Liver (tissue), 9 donors: Measurements from ENCODE around the gene SH3RF3. TPM values are rescaled to one million over a fixed set of nuclear protein-coding genes. Genes with fewer than 3 reads are reported as not detected.

Source experiments
- DNase-seq: peaks from one replicate; pipeline ENCODE4 v3.0.0-alpha.2; 2017; ENCODE audit warnings: low spot score
- H3K27ac ChIP-seq, 2 donors: one replicate each; pipeline ENCODE4 v1.7.0; 2013; ENCODE audit warnings: inconsistent platforms in 2 of 2, low read length in 2 of 2, control low read depth in 1 of 2, low read depth in 1 of 2, mild to moderate bottlenecking in 1 of 2
- H3K27me3 ChIP-seq, 4 donors: one replicate each; pipeline versions ENCODE4 v1.6.1 to v1.7.0; 2013; ENCODE audit warnings: low read length in 3 of 4, inconsistent platforms in 1 of 4, mild to moderate bottlenecking in 1 of 4, moderate library complexity in 1 of 4; ENCODE audit not compliant: control insufficient read depth in 4 of 4, insufficient read depth in 4 of 4
- H3K36me3 ChIP-seq, 4 donors: one replicate each; pipeline versions ENCODE4 v1.6.1 to v1.7.0; 2013; ENCODE audit warnings: low read length in 3 of 4, mild to moderate bottlenecking in 3 of 4, low read depth in 1 of 4, moderate library complexity in 1 of 4; ENCODE audit not compliant: control insufficient read depth in 4 of 4, insufficient read depth in 3 of 4
- H3K4me1 ChIP-seq, 4 donors: one replicate each; pipeline versions ENCODE4 v1.6.1 to v1.7.0; 2013; ENCODE audit warnings: low read length in 3 of 4, mild to moderate bottlenecking in 3 of 4, moderate library complexity in 1 of 4; ENCODE audit not compliant: control insufficient read depth in 4 of 4, insufficient read depth in 4 of 4
- H3K4me3 ChIP-seq, 3 donors: one replicate each; pipeline versions ENCODE4 v1.6.1 to v1.7.0; 2013; ENCODE audit warnings: low read length in 3 of 3, control low read depth in 1 of 3, low read depth in 1 of 3, mild to moderate bottlenecking in 1 of 3
- H3K9ac ChIP-seq, 2 donors: one replicate each; pipeline ENCODE4 v1.7.0; 2013; ENCODE audit warnings: low read length in 2 of 2, mild to moderate bottlenecking in 2 of 2, moderate library complexity in 2 of 2, control low read depth in 1 of 2, low read depth in 1 of 2
- H3K9me3 ChIP-seq, 4 donors: one replicate each; pipeline versions ENCODE4 v1.6.1 to v1.7.0; 2013; ENCODE audit warnings: low read length in 3 of 4; ENCODE audit not compliant: control insufficient read depth in 4 of 4
- ATF3 ChIP-seq: IDR thresholded peaks from 2 replicates; pipeline ENCODE4 v1.6.1; 2016; ENCODE audit warnings: antibody characterized with exemption
- EGR1 ChIP-seq, 2 donors: IDR thresholded peaks; 2 replicates each; pipeline ENCODE4 v1.6.1; 2016 to 2018; ENCODE audit warnings: antibody characterized with exemption in 2 of 2, low read depth in 2 of 2
- FOXA1 ChIP-seq: IDR thresholded peaks from 2 replicates; pipeline ENCODE4 v1.6.1; 2016; ENCODE audit warnings: antibody characterized with exemption
- GABPA ChIP-seq, 2 donors: IDR thresholded peaks in 1 of 2; conservative IDR thresholded peaks in 1 of 2; 2 replicates each; pipeline ENCODE4 v1.6.1; 2016; ENCODE audit warnings: antibody characterized with exemption in 2 of 2, mild to moderate bottlenecking in 1 of 2, moderate library complexity in 1 of 2
- HNF4A ChIP-seq, 2 donors: conservative IDR thresholded peaks; 2 replicates each; pipeline ENCODE4 v1.6.1; 2016; ENCODE audit warnings: antibody characterized with exemption in 2 of 2, mild to moderate bottlenecking in 2 of 2
- HNF4G ChIP-seq: IDR thresholded peaks from 2 replicates; pipeline ENCODE4 v1.6.1; 2016; ENCODE audit warnings: antibody characterized with exemption
- JUND ChIP-seq, 2 donors: IDR thresholded peaks; 2 replicates each; pipeline ENCODE4 v1.6.1; 2016; ENCODE audit warnings: antibody characterized with exemption in 2 of 2
- NR2F2 ChIP-seq: IDR thresholded peaks from 2 replicates; pipeline ENCODE4 v1.6.1; 2016; ENCODE audit warnings: antibody characterized with exemption
- RAD21 ChIP-seq, 2 donors: IDR thresholded peaks; 2 replicates each; pipeline ENCODE4 v1.6.1; 2016; ENCODE audit warnings: antibody characterized with exemption in 2 of 2, mild to moderate bottlenecking in 2 of 2
- REST ChIP-seq: IDR thresholded peaks from 2 replicates; pipeline ENCODE4 v1.6.1; 2016; ENCODE audit warnings: antibody characterized with exemption, mild to moderate bottlenecking
- RXRA ChIP-seq, 2 donors: IDR thresholded peaks; 2 replicates each; pipeline ENCODE4 v1.6.1; 2017 to 2018; ENCODE audit warnings: antibody characterized with exemption in 2 of 2, mild to moderate bottlenecking in 1 of 2
- SP1 ChIP-seq: IDR thresholded peaks from 2 replicates; pipeline ENCODE4 v1.6.1; 2018; ENCODE audit warnings: antibody characterized with exemption, mild to moderate bottlenecking
- TAF1 ChIP-seq: conservative IDR thresholded peaks from 2 replicates; pipeline ENCODE4 v1.6.1; 2016; ENCODE audit warnings: antibody characterized with exemption, mild to moderate bottlenecking
- YY1 ChIP-seq: IDR thresholded peaks from 2 replicates; pipeline ENCODE4 v1.6.1; 2016; ENCODE audit warnings: antibody characterized with exemption, mild to moderate bottlenecking
- WGBS: extraction: QIAGEN DNeasy Blood & Tissue Kit; methylation state at CpG from one replicate; pipeline ENCODE4 v1.1.7; 2013; 5-methylcytosine and 5-hydroxymethylcytosine counted together
- polyA plus RNA-seq, 2 donors: library from polyadenylated mRNA; stranded (reverse) in 1 of 2; unstranded in 1 of 2; fragments of 200-250 nt in 1 of 2; fragments of >200 nt in 1 of 2; fragmentation: Nextera tagmentation in 1 of 2; extraction: Ambion mirVana in 1 of 2; gene quantifications; one replicate each; pipeline versions ENCODE4 v1.2.1 to v1.2.3, GENCODE V29; 2013 to 2015
- total RNA-seq, 2 donors: library from RNA; depleted of rRNA; stranded (reverse); fragments of >200 nt; gene quantifications; one replicate each; pipeline ENCODE4 v1.2.3, GENCODE V29; 2014
- TF ChIP-seq, protein P1 (sequence below): IDR thresholded peaks from 2 replicates; pipeline ENCODE4 v1.6.1; 2016; ENCODE audit warnings: antibody characterized with exemption
- TF ChIP-seq, protein P2 (sequence below): IDR thresholded peaks from 2 replicates; pipeline ENCODE4 v1.6.1; 2016; ENCODE audit warnings: antibody characterized with exemption
- TF ChIP-seq, protein P3 (sequence below): fragments of 150-350 bp; IDR thresholded peaks from 2 replicates; pipeline ENCODE4 v1.5.1; 2017; ENCODE audit warnings: improper control_type of control experiment, low read depth, low read length; ENCODE audit not compliant: missing input control
- donor health status: healthy.
- donor health status: healthy.
- donor health status: healthy.
- donor health status: healthy.
- donor health status: healthy.

The SH3RF3 gene
- total and polyA plus RNA-seq, 4 donors = 0.11 to 1.0 (median 0.54) TPM

- no peak overlapping the region for H3K27ac ChIP-seq
- H3K4me1 ChIP-seq = no peaks in the 10 kb centered on the region
- 88% methylated on average over 5 of the region's 5 CpGs for WGBS
- no peak overlapping the region for H3K4me3 ChIP-seq
- TF ChIP-seq JUND (IDR thresholded peaks at IDR 0.05) (no peak), YY1 (no peak), GABPA (IDR thresholded peaks at IDR 0.05 in 1 of 2, conservative IDR thresholded peaks at IDR 0.05 in 1 of 2) (no peak), EGR1 (IDR thresholded peaks at IDR 0.05; ENCODE audit: low read depth in 2 of 2) (no peak), RAD21 (IDR thresholded peaks at IDR 0.05) (no peak), REST (no peak), NR2F2 (no peak), HNF4G (no peak), HNF4A (conservative IDR thresholded peaks at IDR 0.05) (no peak)
- TF ChIP-seq, protein P1, sequence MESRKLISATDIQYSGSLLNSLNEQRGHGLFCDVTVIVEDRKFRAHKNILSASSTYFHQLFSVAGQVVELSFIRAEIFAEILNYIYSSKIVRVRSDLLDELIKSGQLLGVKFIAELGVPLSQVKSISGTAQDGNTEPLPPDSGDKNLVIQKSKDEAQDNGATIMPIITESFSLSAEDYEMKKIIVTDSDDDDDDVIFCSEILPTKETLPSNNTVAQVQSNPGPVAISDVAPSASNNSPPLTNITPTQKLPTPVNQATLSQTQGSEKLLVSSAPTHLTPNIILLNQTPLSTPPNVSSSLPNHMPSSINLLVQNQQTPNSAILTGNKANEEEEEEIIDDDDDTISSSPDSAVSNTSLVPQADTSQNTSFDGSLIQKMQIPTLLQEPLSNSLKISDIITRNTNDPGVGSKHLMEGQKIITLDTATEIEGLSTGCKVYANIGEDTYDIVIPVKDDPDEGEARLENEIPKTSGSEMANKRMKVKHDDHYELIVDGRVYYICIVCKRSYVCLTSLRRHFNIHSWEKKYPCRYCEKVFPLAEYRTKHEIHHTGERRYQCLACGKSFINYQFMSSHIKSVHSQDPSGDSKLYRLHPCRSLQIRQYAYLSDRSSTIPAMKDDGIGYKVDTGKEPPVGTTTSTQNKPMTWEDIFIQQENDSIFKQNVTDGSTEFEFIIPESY = no peak
- TF ChIP-seq, protein P2, sequence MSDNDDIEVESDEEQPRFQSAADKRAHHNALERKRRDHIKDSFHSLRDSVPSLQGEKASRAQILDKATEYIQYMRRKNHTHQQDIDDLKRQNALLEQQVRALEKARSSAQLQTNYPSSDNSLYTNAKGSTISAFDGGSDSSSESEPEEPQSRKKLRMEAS = no peak
- TF ChIP-seq, protein P3, sequence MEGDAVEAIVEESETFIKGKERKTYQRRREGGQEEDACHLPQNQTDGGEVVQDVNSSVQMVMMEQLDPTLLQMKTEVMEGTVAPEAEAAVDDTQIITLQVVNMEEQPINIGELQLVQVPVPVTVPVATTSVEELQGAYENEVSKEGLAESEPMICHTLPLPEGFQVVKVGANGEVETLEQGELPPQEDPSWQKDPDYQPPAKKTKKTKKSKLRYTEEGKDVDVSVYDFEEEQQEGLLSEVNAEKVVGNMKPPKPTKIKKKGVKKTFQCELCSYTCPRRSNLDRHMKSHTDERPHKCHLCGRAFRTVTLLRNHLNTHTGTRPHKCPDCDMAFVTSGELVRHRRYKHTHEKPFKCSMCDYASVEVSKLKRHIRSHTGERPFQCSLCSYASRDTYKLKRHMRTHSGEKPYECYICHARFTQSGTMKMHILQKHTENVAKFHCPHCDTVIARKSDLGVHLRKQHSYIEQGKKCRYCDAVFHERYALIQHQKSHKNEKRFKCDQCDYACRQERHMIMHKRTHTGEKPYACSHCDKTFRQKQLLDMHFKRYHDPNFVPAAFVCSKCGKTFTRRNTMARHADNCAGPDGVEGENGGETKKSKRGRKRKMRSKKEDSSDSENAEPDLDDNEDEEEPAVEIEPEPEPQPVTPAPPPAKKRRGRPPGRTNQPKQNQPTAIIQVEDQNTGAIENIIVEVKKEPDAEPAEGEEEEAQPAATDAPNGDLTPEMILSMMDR = no peak
- no peaks in the 10 kb centered on the region for H3K27me3 ChIP-seq
- H3K9ac ChIP-seq = no peak overlapping the region
- no peaks in the 10 kb centered on the region for H3K9me3 ChIP-seq
- no peaks in the 10 kb centered on the region for H3K36me3 ChIP-seq
- DNase-seq = no peak
These were observed 263.1 kb downstream of the SH3RF3 start for GRCh38 chr2:109392140-109392539.

DNA sequence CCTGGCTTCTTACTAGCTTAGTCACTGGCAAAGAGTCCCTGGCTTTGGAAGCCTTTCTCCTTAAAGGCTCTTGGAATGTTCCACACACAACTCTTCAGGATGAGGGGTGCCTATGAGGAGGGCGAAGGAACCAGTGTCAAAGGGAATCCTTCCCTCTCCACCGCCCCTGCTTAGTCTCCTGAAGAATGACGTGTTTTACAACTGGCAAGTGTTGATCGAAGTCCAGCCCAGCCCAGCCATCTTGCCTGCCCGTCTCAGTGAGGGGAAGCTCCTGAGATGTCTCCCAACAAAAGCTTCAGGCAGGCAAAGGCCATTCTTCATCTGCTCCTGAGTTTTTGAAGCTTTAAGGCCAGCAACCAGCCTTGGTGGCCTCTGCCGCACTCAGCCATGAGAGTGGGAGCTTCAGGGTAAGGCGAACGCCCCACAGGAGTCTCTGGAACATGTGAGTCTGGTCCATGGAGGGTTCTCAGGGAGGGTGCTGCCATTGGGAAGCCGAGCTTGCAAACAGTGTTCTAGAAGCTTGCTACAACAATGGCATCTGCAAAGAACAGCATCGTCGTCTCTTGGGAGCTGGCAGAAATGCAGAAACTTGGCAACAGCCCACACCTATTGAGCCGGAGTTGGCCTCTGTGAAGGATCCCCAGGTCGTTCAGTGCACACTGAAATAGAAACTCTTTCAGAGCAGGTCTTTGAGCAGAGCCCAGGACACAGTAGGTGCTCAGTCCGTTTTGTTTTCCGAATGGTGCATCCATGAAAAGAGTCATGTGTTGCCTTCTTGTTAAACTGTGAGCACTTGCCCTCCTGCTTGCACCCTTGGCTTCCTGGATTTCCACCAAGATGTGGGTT lies 264.0 kb downstream of the SH3RF3 start:
- TF ChIP-seq SP1 (no peak), HNF4G (no peak), GABPA (IDR thresholded peaks at IDR 0.05 in 1 of 2, conservative IDR thresholded peaks at IDR 0.05 in 1 of 2) (no peak), EGR1 (IDR thresholded peaks at IDR 0.05; ENCODE audit: low read depth in 2 of 2) (no peak), REST (no peak), TAF1 (no peak), RAD21 (IDR thresholded peaks at IDR 0.05) (no peak), NR2F2 (no peak), YY1 (no peak), HNF4A (conservative IDR thresholded peaks at IDR 0.05) (no peak), FOXA1 (no peak), RXRA (IDR thresholded peaks at IDR 0.05) (no peak), JUND (IDR thresholded peaks at IDR 0.05) (no peak), ATF3 (no peak)
- TF ChIP-seq, protein P2 = no peak
- Histone ChIP-seq H3K27ac (no peak overlapping the region), H3K4me3 (no peak overlapping the region), H3K9ac (no peak overlapping the region), H3K4me1 (no peaks in the 10 kb centered on the region), H3K9me3 (no peaks in the 10 kb centered on the region), H3K36me3 (no peaks in the 10 kb centered on the region), H3K27me3 (no peaks in the 10 kb centered on the region)
- no peak for DNase-seq
- WGBS = 90% methylated on average over 15 of the region's 15 CpGs
